Gastroesophageal sphincter (tissue), 4 donors: ENCODE data around the gene CCDC88C. TPM values are rescaled to one million over a fixed set of nuclear protein-coding genes. Genes with fewer than 3 reads are reported as not detected.

Experiments
- ATAC-seq: fragments of 150-250 bp; one replicate; pipeline ENCODE4 v1.9.1; 2016; ENCODE audit warnings: mild to moderate bottlenecking, moderate library complexity
- H3K27ac ChIP-seq, 4 donors: fragments of 200-600 bp; sonication (generic) in 3 of 4; 1 replicate in 3 of 4; 2 replicates in 1 of 4; pipeline ENCODE4 v1.5.1; 2016 to 2019
- H3K27me3 ChIP-seq: fragments of 200-600 bp; sonication (generic); one replicate; pipeline ENCODE4 v1.5.1; 2019
- H3K36me3 ChIP-seq, 2 donors: fragments of 200-600 bp; sonication (generic); one replicate each; pipeline ENCODE4 v1.5.1; 2019; ENCODE audit warnings: control low read depth in 1 of 2
- H3K4me1 ChIP-seq, 3 donors: fragments of 200-600 bp; sonication (generic); 1 replicate in 2 of 3; 2 replicates in 1 of 3; pipeline ENCODE4 v1.5.1; 2016 to 2019; ENCODE audit warnings: control low read depth in 2 of 3
- H3K4me3 ChIP-seq, 2 donors: fragments of 200-600 bp; sonication (generic); one replicate each; pipeline ENCODE4 v1.5.1; 2019; ENCODE audit warnings: mild to moderate bottlenecking in 1 of 2, moderate library complexity in 1 of 2
- H3K9me3 ChIP-seq, 3 donors: fragments of 200-600 bp; sonication (generic); one replicate each; pipeline ENCODE4 v1.5.1; 2017 to 2019; ENCODE audit warnings: control low read depth in 2 of 3
- EP300 ChIP-seq: sonication (generic); formaldehyde crosslinking; IDR thresholded peaks from one replicate; pipeline ENCODE4 v1.6.1; 2017; ENCODE audit warnings: antibody characterized with exemption, mild to moderate bottlenecking
- POLR2A ChIP-seq, 2 donors: fragments of 450-650 bp; IDR thresholded peaks; one replicate each; pipeline ENCODE4 v1.6.1; 2017; ENCODE audit warnings: antibody characterized with exemption in 2 of 2, mild to moderate bottlenecking in 2 of 2, moderate library complexity in 1 of 2
- POLR2AphosphoS5 ChIP-seq: sonication (generic); formaldehyde crosslinking; IDR thresholded peaks from one replicate; pipeline ENCODE4 v1.6.1; 2017; ENCODE audit warnings: antibody characterized with exemption
- WGBS, 2 donors: methylation state at CpG; one replicate each; pipeline ENCODE4 v1.1.5; 2018; ENCODE audit warnings: low coverage in 1 of 2; 5-methylcytosine and 5-hydroxymethylcytosine counted together
- total RNA-seq, 4 donors: library from RNA; depleted of rRNA; stranded (reverse); fragments of >200 nt; gene quantifications; one replicate each; pipeline ENCODE4 v1.1.0, GENCODE V29; 2016
- TF ChIP-seq, protein P1 (sequence below), 4 experiments: fragments of 200-600 bp in 2 of 4; fragments of 450-650 bp in 2 of 4; sonication (generic) in 1 of 4; IDR thresholded peaks; one replicate each; pipeline ENCODE4 v1.5.1; 2017 to 2019; ENCODE audit warnings: antibody characterized with exemption in 4 of 4, mild to moderate bottlenecking in 2 of 4, moderate library complexity in 2 of 4

The CCDC88C gene
- total RNA-seq, 4 donors from 2014 or later: 2.0 to 10.1 (median 4.9) TPM

DNA sequence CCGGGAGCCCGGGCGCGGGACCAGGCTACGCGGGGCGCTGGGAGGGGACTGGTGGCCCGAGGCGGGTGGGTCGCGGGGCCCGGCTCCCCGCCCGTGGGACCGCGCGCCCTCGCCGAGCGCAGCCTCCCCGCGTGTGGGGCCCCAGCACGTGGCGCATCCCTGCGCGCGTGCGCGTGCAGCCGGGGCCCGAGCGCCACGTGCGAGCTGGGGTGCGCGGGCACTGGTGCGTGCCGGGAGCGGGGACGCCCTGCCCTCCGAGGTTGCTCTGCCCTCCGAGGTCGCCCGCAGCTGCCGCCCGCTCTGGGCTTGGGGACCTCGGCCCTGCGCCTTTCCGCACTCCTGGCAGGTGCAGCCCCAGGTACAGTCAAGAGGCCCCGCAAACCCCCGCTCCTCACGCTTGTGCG lies 365 bp upstream of the CCDC88C start:
- no CpG with 5 or more reads among the region's 53 CpGs for WGBS, 2 donors
- peaks cover 23% of the 10 kb centered on the region for H3K27me3 ChIP-seq
- H3K36me3 ChIP-seq: no peaks in the 10 kb centered on the region
- ATAC-seq: peak; percentile 34
- TF ChIP-seq POLR2A (IDR thresholded peaks at IDR 0.05) (no peak), EP300 (no peak), POLR2AphosphoS5 (no peak)
- TF ChIP-seq, protein P1, sequence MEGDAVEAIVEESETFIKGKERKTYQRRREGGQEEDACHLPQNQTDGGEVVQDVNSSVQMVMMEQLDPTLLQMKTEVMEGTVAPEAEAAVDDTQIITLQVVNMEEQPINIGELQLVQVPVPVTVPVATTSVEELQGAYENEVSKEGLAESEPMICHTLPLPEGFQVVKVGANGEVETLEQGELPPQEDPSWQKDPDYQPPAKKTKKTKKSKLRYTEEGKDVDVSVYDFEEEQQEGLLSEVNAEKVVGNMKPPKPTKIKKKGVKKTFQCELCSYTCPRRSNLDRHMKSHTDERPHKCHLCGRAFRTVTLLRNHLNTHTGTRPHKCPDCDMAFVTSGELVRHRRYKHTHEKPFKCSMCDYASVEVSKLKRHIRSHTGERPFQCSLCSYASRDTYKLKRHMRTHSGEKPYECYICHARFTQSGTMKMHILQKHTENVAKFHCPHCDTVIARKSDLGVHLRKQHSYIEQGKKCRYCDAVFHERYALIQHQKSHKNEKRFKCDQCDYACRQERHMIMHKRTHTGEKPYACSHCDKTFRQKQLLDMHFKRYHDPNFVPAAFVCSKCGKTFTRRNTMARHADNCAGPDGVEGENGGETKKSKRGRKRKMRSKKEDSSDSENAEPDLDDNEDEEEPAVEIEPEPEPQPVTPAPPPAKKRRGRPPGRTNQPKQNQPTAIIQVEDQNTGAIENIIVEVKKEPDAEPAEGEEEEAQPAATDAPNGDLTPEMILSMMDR (IDR thresholded peaks at IDR 0.05): peak in 2 of 4 experiments; percentile 3 to 10
- H3K4me1 ChIP-seq: peaks cover 0 to 23% (median 13%) of the 10 kb centered on the region in 3 donors
- peak overlapping the region; percentile 40 to 63 for H3K4me3 ChIP-seq
- peak overlapping the region in 2 of 4 donors; percentile 49 for H3K27ac ChIP-seq
- no peaks in the 10 kb centered on the region for H3K9me3 ChIP-seq

DNA sequence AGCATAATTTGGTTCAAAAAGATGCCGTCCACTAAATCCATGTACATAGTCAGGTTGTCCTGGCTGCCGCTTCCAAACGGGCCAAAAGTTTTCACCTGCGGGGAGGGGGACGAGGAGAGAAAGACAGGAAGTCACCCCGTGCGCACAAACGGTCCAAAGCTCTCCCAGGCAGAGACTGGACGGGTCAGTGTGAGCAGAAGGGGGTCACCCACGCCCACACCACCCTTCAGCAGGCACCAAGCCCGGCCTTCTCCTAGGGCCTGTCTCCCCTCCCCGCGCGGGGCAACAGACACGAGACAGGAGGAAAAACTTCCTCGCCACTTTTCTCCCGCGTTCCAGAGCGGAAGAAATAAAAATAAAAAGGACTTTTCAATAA lies 888 bp downstream of the CCDC88C start:
- no peak for ATAC-seq
- Histone ChIP-seq H3K27me3 (peaks cover 23% of the 10 kb centered on the region), H3K4me1 (peaks cover 0 to 23% (median 13%) of the 10 kb centered on the region in 3 donors), H3K36me3 (no peaks in the 10 kb centered on the region), H3K9me3 (no peaks in the 10 kb centered on the region), H3K4me3 (peak overlapping the region; percentile 40 to 63), H3K27ac (peak overlapping the region in 2 of 4 donors; percentile 49 to 51)
- WGBS, 2 donors: 11 to 20% methylated on average over 7 to 11 of the region's 19 CpGs
- TF ChIP-seq, protein P1 (IDR thresholded peaks at IDR 0.05): no peak
- TF ChIP-seq POLR2A (IDR thresholded peaks at IDR 0.05) (no peak), EP300 (no peak), POLR2AphosphoS5 (no peak)

DNA sequence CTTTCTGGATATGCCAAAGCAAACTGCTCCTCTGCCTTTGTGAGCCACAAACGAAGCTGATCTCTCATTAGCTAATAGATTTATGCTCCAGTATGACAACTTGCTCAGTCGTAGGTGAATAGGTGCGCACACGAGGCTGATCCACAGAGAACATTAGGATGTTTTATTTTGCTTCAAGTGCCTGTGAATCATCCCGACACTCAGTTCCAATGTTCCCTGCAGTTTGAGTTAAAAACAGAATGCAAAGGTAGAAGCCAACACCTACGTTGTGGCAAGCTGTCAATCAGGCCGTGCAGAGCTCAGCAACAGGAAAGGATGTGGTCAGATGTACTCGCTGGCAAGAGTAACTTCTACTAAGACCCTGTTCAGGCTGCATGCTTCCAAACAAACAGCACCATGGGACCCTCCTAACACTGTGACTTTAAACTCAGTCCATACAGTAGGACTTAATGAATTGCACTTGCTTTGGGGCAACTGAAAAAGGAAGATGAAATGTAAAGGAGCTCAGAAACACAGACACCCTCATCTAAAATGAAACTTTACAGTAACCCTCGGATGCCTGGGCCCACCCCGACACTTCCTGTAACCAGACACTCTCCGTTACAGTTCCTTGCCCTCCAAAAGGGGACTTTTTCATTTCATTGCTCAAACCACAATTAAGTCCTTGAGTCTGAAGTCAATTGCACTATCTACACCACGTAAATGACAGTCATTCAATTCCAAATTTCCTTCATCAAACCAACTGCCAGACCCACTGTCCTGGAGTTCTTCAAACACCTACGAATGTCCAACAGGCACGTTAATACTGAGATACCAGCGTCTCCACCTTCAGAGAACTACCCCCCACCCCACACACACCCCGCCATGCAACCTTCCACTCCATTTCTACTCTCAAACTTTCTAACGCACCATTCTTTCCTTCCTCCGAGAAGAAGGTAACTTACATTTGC lies 1.6 kb downstream of the CCDC88C start:
- Histone ChIP-seq H3K4me3 (peak overlapping the region in 1 of 2 donors; percentile 63), H3K27ac (peak overlapping the region in 1 of 4 donors; percentile 51)
- 62 to 65% methylated on average over 13 to 18 of the region's 18 CpGs for WGBS, 2 donors

DNA sequence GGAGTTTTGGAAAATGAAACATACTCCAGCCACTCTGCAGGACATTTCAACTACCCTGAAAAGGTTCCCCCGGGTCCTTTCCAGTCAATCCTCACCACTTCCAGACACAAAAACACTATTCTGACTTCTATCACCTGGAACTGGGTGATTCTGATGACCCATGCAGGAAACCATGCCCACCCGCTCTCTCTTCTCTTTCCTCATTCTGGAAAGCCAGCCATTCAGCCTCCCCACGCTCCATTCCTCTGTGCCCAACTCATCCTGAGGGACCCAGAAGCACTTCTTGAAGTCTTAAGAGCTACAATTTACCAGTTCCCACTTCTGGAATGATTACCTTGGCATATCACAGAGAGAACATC lies 3.2 kb downstream of the CCDC88C start:
- H3K4me3 ChIP-seq: no peak overlapping the region
- TF ChIP-seq EP300 (no peak), POLR2AphosphoS5 (no peak), POLR2A (IDR thresholded peaks at IDR 0.05) (no peak)
- TF ChIP-seq, protein P1 (IDR thresholded peaks at IDR 0.05): no peak
- 80 to 87% methylated on average over 1 to 3 of the region's 3 CpGs for WGBS, 2 donors
- no peak overlapping the region for H3K27ac ChIP-seq
- no peaks in the 10 kb centered on the region for H3K9me3 ChIP-seq
- ATAC-seq: no peak
- H3K27me3 ChIP-seq: peaks cover 23% of the 10 kb centered on the region
- peaks cover 0 to 38% (median 13%) of the 10 kb centered on the region in 3 donors for H3K4me1 ChIP-seq
- H3K36me3 ChIP-seq: no peaks in the 10 kb centered on the region

More for the DNA sequence above, 1.6 kb downstream of the CCDC88C start:
- no peak for TF ChIP-seq EP300
- Histone ChIP-seq H3K4me1 (peaks cover 0 to 25% (median 13%) of the 10 kb centered on the region in 3 donors), H3K36me3 (no peaks in the 10 kb centered on the region), H3K9me3 (no peaks in the 10 kb centered on the region), H3K27me3 (peaks cover 23% of the 10 kb centered on the region)
- ATAC-seq: no peak

DNA sequence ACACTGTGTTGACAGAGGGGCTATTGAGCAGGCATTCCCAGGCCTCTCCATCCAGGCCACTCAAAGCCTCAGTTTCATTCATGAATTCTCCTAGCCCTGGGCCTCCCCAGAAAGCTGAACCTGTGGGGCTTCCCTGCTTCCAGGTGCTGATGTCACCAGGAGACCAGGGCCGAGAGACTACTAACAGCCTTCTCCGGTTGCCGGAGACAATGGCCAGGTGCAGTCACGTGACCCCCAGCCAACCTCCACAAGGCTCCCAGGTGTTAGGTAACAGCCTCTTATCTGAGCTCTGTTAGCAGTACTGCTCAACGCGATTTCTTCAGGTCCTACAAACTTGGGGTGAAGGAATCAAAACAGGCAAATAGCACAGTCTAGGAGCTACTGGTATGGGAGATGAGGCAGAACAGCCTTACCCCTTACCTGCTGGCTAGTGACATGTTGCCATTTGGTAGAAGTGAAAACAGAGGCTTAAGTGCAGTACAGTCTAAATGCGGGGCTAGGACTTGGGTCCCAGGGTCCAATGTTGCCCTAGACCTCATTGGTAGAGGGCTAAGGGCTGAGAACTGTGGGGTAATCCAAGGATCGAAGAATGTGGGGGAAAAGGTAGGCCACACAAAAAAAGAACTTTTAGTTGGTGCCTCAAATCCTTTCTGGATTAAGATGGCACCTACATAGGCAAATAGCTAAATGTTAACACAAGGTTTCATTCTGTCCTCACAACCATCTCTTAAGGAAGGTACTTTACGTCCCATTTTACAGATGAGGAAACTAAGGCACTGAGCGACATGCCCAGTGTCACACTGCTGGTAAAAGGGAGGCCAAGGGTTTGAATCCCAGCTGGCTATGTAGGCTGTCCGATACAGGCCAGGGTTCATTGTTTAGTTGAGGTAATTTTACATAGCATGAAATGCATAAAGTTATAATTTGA lies 3.8 kb downstream of the CCDC88C start:
- H3K4me3 ChIP-seq: no peak overlapping the region
- WGBS, 2 donors: 83 to 93% methylated on average over 4 to 6 of the region's 11 CpGs
- no peak for ATAC-seq
- peaks cover 0 to 37% (median 13%) of the 10 kb centered on the region in 3 donors for H3K4me1 ChIP-seq
- no peaks in the 10 kb centered on the region for H3K9me3 ChIP-seq
- no peak for TF ChIP-seq POLR2A (IDR thresholded peaks at IDR 0.05)
- TF ChIP-seq, protein P1 (IDR thresholded peaks at IDR 0.05): no peak
- no peak for TF ChIP-seq POLR2AphosphoS5
- TF ChIP-seq EP300: no peak
- no peak overlapping the region for H3K27ac ChIP-seq
- peaks cover 23% of the 10 kb centered on the region for H3K27me3 ChIP-seq
- H3K36me3 ChIP-seq: no peaks in the 10 kb centered on the region
